HFFc6 (cell line): ENCODE measurements around the gene SEC14L6. TPM values are rescaled to one million over a fixed set of nuclear protein-coding genes. Genes with fewer than 3 reads are reported as not detected.

Experiments used
- DNase-seq: peaks from one replicate; pipeline ENCODE4 v3.0.0-alpha.2; 2018
- H3K27ac Mint-ChIP-seq: 2 replicates; pipeline ENCODE4 v1.8.0; 2020; ENCODE audit warnings: mild to moderate bottlenecking, mixed read lengths
- H3K27me3 Mint-ChIP-seq: 2 replicates; pipeline ENCODE4 v1.8.0; 2021; ENCODE audit warnings: mild to moderate bottlenecking, moderate library complexity, mixed read lengths; ENCODE audit not compliant: insufficient read depth
- H3K36me3 Mint-ChIP-seq: 2 replicates; pipeline ENCODE4 v1.8.0; 2021; ENCODE audit warnings: low read depth, mixed read lengths
- H3K4me1 Mint-ChIP-seq: 2 replicates; pipeline ENCODE4 v1.8.0; 2020; ENCODE audit warnings: low read depth, mixed read lengths
- H3K4me3 Mint-ChIP-seq: 2 replicates; pipeline ENCODE4 v1.8.0; 2020; ENCODE audit warnings: mild to moderate bottlenecking, moderate library complexity, mixed read lengths
- H3K9me3 Mint-ChIP-seq: 2 replicates; pipeline ENCODE4 v1.8.0; 2020; ENCODE audit warnings: mild to moderate bottlenecking, mixed read lengths
- total RNA-seq, 6 experiments: library from RNA; stranded (reverse); fragmentation: NEBNext Ultra II Directional; extraction: Animal tissue kit (Norgen Biotek cat#: 25700); gene quantifications; 2 replicates in 1 of 6; 3 replicates in 5 of 6; pipeline ENCODE4 v1.2.3, GENCODE V29; 2021
- TF ChIP-seq, protein P1 (sequence below): fragments of 200-600 bp; sonication (generic); IDR thresholded peaks from 2 replicates; pipeline ENCODE4 v1.5.0; 2021; ENCODE audit warnings: antibody characterized with exemption, mild to moderate bottlenecking

The SEC14L6 gene
- total RNA-seq, 6 experiments from 2014 or later, result not detected

DNA sequence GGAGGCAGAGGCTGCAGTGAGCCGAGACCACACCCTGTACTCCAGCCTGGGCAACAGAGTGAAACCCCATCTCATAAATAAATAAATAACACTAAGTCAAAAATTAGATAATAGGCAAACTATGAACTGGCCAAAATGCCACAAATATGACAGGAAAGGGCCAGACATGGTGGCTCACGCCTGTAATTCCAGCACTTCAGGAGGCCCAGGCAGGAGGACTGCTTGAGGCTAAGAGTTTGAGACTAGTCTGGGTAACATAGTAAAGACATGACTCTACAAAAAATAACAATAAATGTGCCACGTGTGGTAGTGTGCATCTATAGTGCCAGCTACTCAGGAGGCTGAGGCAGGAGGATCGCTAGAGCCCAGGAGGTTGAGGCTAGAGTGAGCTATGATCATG is 19.9 kb downstream of the SEC14L6 start:
- Mint-ChIP-seq H3K36me3 (no peaks in the 10 kb centered on the region), H3K4me1 (no peaks in the 10 kb centered on the region), H3K4me3 (no peak overlapping the region), H3K27ac (no peak overlapping the region), H3K9me3 (no peaks in the 10 kb centered on the region), H3K27me3 (peaks cover 29% of the 10 kb centered on the region)
- no peak for DNase-seq
- TF ChIP-seq, protein P1, sequence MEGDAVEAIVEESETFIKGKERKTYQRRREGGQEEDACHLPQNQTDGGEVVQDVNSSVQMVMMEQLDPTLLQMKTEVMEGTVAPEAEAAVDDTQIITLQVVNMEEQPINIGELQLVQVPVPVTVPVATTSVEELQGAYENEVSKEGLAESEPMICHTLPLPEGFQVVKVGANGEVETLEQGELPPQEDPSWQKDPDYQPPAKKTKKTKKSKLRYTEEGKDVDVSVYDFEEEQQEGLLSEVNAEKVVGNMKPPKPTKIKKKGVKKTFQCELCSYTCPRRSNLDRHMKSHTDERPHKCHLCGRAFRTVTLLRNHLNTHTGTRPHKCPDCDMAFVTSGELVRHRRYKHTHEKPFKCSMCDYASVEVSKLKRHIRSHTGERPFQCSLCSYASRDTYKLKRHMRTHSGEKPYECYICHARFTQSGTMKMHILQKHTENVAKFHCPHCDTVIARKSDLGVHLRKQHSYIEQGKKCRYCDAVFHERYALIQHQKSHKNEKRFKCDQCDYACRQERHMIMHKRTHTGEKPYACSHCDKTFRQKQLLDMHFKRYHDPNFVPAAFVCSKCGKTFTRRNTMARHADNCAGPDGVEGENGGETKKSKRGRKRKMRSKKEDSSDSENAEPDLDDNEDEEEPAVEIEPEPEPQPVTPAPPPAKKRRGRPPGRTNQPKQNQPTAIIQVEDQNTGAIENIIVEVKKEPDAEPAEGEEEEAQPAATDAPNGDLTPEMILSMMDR, result no peak

DNA sequence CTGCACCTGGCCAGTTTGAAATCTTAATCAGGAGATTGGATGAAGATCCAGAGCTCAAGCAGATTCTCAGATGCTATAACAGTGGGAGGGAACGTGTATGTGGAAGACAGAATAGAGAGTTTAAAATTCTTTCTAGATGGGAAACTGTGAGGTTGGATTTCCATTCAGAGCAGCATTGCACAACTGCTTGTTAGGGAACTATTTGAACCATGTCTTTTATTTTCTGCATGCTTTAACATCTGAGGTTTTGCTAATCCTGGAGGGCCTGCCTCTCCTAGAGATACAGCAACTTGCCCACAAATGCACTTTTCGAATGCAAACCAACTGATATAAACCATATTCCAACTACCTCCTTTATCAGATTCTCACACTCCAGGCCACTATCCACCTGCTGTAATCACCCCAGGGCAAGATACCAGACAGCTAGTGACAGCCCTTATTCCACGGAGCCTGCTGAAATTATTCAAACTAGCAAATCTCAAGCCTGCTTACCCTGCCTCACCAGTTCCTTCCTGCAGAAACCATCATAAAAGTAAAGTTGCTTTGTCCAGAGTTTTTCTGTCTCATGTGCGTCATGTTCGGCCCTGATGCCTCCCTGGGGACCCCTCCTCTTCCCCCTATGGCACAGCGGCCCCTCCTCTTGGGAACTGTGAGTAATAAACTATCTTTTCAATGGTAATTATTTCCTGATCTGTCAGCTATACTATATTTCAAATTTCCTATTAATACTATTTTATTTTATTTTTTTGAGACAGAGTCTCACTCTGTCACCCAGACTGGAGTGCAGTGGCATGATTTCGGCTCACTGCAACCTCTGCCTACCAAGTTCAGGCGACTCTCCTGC is 22.7 kb downstream of the SEC14L6 start:
- TF ChIP-seq, protein P1, result no peak
- no peak for DNase-seq
- Mint-ChIP-seq H3K36me3 (no peaks in the 10 kb centered on the region), H3K27me3 (peaks cover 38% of the 10 kb centered on the region), H3K9me3 (no peaks in the 10 kb centered on the region), H3K4me3 (no peak overlapping the region), H3K27ac (no peak overlapping the region), H3K4me1 (no peaks in the 10 kb centered on the region)

DNA sequence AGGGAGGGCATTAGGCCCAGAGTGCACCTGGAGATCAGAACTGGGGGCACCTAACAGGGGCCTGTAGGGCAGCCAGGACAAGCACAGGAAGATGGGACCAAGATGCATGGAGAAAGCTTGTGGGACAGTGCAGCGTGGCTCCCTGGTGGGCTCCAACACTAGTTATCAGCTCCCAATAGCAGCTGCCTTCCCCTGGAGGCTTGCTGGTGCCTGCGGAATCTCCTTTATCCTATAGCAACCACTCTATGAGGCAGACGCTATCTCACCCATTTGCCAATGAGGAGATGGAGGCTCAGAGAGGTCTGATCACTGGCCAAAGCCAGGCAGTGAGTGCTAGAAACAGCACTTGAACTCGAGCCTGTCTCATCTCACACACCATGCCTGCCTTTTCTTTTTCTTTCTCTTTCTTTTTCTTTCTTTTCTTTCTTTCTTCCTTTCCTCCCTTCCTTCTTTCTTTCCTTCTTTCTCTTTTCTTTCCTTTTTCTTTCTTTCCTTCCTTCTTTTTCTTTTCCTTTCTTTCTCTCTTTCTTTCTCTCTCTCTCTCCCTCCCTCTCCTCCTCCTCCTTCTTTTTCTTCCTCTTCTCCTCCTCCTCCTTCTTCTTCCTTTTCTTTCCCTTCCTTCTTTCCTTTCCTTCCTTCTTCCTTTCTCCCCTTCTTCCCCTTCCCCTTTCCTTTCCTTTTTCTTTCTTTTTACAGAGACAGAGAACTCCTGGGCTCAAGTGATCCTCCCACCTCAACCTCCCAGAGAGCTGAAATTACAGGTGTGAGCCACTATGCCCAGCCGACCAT is 25.0 kb downstream of the SEC14L6 start:
- TF ChIP-seq, protein P1, result no peak
- H3K9me3 Mint-ChIP-seq, result no peaks in the 10 kb centered on the region
- no peak overlapping the region for H3K4me3 Mint-ChIP-seq
- DNase-seq, result no peak
- no peaks in the 10 kb centered on the region for H3K4me1 Mint-ChIP-seq
- peaks cover 51% of the 10 kb centered on the region for H3K27me3 Mint-ChIP-seq
- H3K36me3 Mint-ChIP-seq, result no peaks in the 10 kb centered on the region
- H3K27ac Mint-ChIP-seq, result no peak overlapping the region

DNA sequence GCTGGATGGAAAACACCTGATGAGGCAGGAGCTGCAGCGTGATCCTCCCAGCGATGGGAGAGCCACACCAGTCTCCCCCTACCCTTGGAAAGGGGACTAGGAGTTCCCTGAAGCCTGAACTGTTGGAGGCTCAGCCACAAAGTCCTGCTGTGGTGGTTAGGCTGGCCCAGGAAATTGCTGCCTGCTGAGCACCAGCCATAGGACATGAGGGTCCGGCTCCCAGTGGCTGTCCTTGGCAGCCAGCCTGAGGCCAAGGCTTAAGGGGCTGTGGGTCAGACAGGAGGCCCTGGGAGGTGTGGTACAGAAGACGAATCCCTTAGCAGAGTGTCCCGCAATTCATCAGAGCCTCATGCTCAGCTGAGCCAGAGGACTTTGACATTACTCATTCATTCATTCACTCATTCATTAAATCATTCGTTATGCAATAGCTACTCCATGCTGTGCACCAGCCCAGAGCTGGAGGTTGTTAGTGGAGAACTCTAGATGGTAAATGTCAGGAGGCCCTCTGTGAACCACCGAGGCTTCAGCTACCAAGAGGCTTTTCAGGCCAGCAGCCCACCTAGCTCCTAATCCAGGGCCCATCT is 26.6 kb downstream of the SEC14L6 start:
- no peaks in the 10 kb centered on the region for H3K9me3 Mint-ChIP-seq
- TF ChIP-seq, protein P1, result no peak
- no peaks in the 10 kb centered on the region for H3K4me1 Mint-ChIP-seq
- no peak overlapping the region for H3K4me3 Mint-ChIP-seq
- H3K27me3 Mint-ChIP-seq, result peaks cover 53% of the 10 kb centered on the region
- no peaks in the 10 kb centered on the region for H3K36me3 Mint-ChIP-seq
- H3K27ac Mint-ChIP-seq, result no peak overlapping the region
- no peak for DNase-seq

DNA sequence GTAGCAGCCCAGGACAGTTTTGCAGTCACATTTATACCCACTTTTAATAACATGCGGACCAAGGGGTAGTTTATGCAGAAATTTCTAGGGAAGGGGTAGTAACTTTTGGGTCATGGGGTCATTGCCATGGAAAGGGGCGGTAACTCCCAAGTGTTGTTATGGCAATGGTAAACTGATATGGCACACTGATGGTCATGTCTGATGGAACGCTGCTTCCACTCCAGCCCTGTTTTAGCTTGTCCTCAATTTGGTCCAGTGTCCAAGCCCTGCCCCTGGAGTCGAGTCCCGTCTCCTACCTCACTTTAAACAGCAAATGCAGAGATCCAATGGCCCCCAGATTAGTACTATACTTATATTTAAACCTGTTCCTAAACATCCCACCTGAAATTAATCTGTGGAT is 29.8 kb downstream of the SEC14L6 start:
- Mint-ChIP-seq H3K27ac (no peak overlapping the region), H3K27me3 (peaks cover 46% of the 10 kb centered on the region), H3K4me3 (no peak overlapping the region), H3K36me3 (no peaks in the 10 kb centered on the region), H3K4me1 (no peaks in the 10 kb centered on the region), H3K9me3 (peaks cover 6% of the 10 kb centered on the region; the same call in 1 of the 2 replicates)
- no peak for DNase-seq
- TF ChIP-seq, protein P1, result no peak
